H1 (cell line): ENCODE data around the gene CNTN3. TPM values are rescaled to one million over a fixed set of nuclear protein-coding genes. Genes with fewer than 3 reads are reported as not detected.

ENCODE experiments used
- CTCF ChIA-PET: fragments of 300-600 bp; sonication (Branson Sonifier 250); formaldehyde crosslinking; loops from one replicate; lab custom pipeline; 2021; ENCODE audit not compliant: partially characterized antibody; lab: Charles Lee
- POLR2A ChIA-PET: fragments of 300-600 bp; sonication (Branson Sonifier 250); formaldehyde crosslinking; loops from one replicate; lab custom pipeline; 2021; ENCODE audit warnings: inconsistent platforms; ENCODE audit not compliant: partially characterized antibody; lab: Charles Lee
- DNase-seq, 2 experiments: peaks; one replicate each; pipeline versions ENCODE4 v3.0.0 to v3.0.0-alpha.2; 2010 to 2022; ENCODE audit warnings: low spot score in 2 of 2, low read depth in 1 of 2, mixed read lengths in 1 of 2
- FAIRE-seq: peaks from 2 replicates; lab custom pipeline; 2011; peaks lifted over from hg19 to GRCh38; lab: Jason Lieb, UNC
- H2AFZ ChIP-seq: 2 replicates; pipeline ENCODE4 v1.8.1; 2012; ENCODE audit warnings: low read length, inconsistent platforms
- H2AK5ac ChIP-seq: 2 replicates; pipeline ENCODE4 v1.6.1; 2013; ENCODE audit warnings: low read depth, low read length
- H2BK120ac ChIP-seq: replicated peaks from 2 replicates; pipeline ENCODE3; 2013; ENCODE audit warnings: low read depth, low read length, inconsistent platforms
- H2BK12ac ChIP-seq: 2 replicates; pipeline ENCODE4 v1.6.1; 2013; ENCODE audit warnings: low read depth, low read length
- H2BK15ac ChIP-seq: 2 replicates; pipeline ENCODE4 v1.6.1; 2013; ENCODE audit warnings: low read length
- H2BK20ac ChIP-seq: 2 replicates; pipeline ENCODE4 v1.6.1; 2013; ENCODE audit warnings: low read length
- H2BK5ac ChIP-seq: 2 replicates; pipeline ENCODE4 v1.6.1; 2013; ENCODE audit warnings: low read depth, low read length
- H3K14ac ChIP-seq: 2 replicates; pipeline ENCODE4 v1.6.1; 2013; ENCODE audit warnings: inconsistent platforms; ENCODE audit not compliant: insufficient read length
- H3K18ac ChIP-seq: 2 replicates; pipeline ENCODE4 v1.6.1; 2013; ENCODE audit warnings: low read length; ENCODE audit errors: extremely low read depth
- H3K23ac ChIP-seq: 2 replicates; pipeline ENCODE4 v1.6.1; 2013; ENCODE audit warnings: inconsistent platforms; ENCODE audit not compliant: insufficient read length
- H3K23me2 ChIP-seq: 2 replicates; pipeline ENCODE4 v1.6.1; 2013; ENCODE audit warnings: low read depth, low read length
- H3K27ac ChIP-seq: 2 replicates; pipeline ENCODE4 v1.6.1; 2011; ENCODE audit warnings: low read depth, low read length, inconsistent platforms
- H3K27me3 ChIP-seq, 4 experiments: replicated peaks in 1 of 4; 1 replicate in 1 of 4; 2 replicates in 3 of 4; pipeline versions ENCODE4 v1.6.1 to v1.8.1; 2011 to 2013; ENCODE audit warnings: low read length in 3 of 4, mild to moderate bottlenecking in 3 of 4, inconsistent platforms in 2 of 4, mixed read lengths in 2 of 4, moderate library complexity in 1 of 4; ENCODE audit not compliant: control insufficient read depth in 3 of 4, insufficient read depth in 3 of 4; ENCODE audit errors: extremely low read depth in 1 of 4
- H3K36me3 ChIP-seq, 4 experiments: 2 replicates each; pipeline versions ENCODE4 v1.6.1 to v1.8.1; 2011 to 2013; ENCODE audit warnings: mild to moderate bottlenecking in 4 of 4, low read length in 3 of 4, moderate library complexity in 2 of 4, control low read depth in 1 of 4, inconsistent platforms in 1 of 4; ENCODE audit not compliant: insufficient read depth in 4 of 4, control insufficient read depth in 2 of 4
- H3K4ac ChIP-seq: replicated peaks from 2 replicates; pipeline ENCODE3; 2013; ENCODE audit warnings: low read length, low read depth, mixed read lengths, inconsistent platforms; ENCODE audit not compliant: insufficient read length
- H3K4me1 ChIP-seq, 4 experiments: replicated peaks in 1 of 4; 1 replicate in 1 of 4; 2 replicates in 3 of 4; pipeline versions ENCODE4 v1.6.1 to v1.8.1; 2011 to 2013; ENCODE audit warnings: low read length in 3 of 4, inconsistent platforms in 2 of 4, mixed read lengths in 1 of 4; ENCODE audit not compliant: insufficient read depth in 4 of 4, control insufficient read depth in 3 of 4
- H3K4me2 ChIP-seq, 2 experiments: 2 replicates each; pipeline versions ENCODE4 v1.6.1 to v1.8.1; 2011 to 2013; ENCODE audit warnings: low read depth in 2 of 2, low read length in 2 of 2, control low read depth in 1 of 2, inconsistent platforms in 1 of 2, mild to moderate bottlenecking in 1 of 2; ENCODE audit not compliant: insufficient read depth in 1 of 2
- H3K4me3 ChIP-seq, 4 experiments: fragments of 200-600, 300-600 bp in 1 of 4; sonication (generic), shearing (Covaris generic), sonication (Bioruptor Twin) in 1 of 4; 2 replicates each; pipeline versions ENCODE4 v1.5.1 to v1.8.1; 2011 to 2016; ENCODE audit warnings: low read length in 4 of 4, low read depth in 3 of 4, control low read depth in 2 of 4, inconsistent platforms in 2 of 4, mild to moderate bottlenecking in 2 of 4, mixed read lengths in 1 of 4, moderate library complexity in 1 of 4; ENCODE audit not compliant: insufficient read depth in 2 of 4; ENCODE audit errors: extremely low read depth in 1 of 4
- H3K56ac ChIP-seq: replicated peaks from 2 replicates; pipeline ENCODE3; 2013; ENCODE audit warnings: low read depth, mild to moderate bottlenecking, mixed read lengths, low read length, inconsistent platforms; ENCODE audit not compliant: insufficient read length
- H3K79me1 ChIP-seq: 2 replicates; pipeline ENCODE4 v1.6.1; 2013; ENCODE audit warnings: low read depth, low read length, control low read depth
- H3K79me2 ChIP-seq, 2 experiments: 2 replicates each; pipeline versions ENCODE4 v1.6.1 to v1.8.1; 2012 to 2013; ENCODE audit warnings: low read length in 2 of 2, mild to moderate bottlenecking in 2 of 2, inconsistent platforms in 1 of 2; ENCODE audit not compliant: insufficient read depth in 2 of 2, control insufficient read depth in 1 of 2
- H3K9ac ChIP-seq, 4 experiments: replicated peaks in 1 of 4; 1 replicate in 1 of 4; 2 replicates in 3 of 4; pipeline versions ENCODE4 v1.6.1 to v1.8.1; 2011 to 2013; ENCODE audit warnings: low read depth in 3 of 4, low read length in 3 of 4, control low read depth in 2 of 4, mild to moderate bottlenecking in 2 of 4, moderate library complexity in 2 of 4, inconsistent platforms in 1 of 4; ENCODE audit errors: extremely low read depth in 1 of 4
- H3K9me3 ChIP-seq, 2 experiments: 2 replicates each; pipeline versions ENCODE4 v1.6.1 to v1.8.1; 2012 to 2013; ENCODE audit warnings: mild to moderate bottlenecking in 2 of 2, moderate library complexity in 2 of 2, control low read depth in 1 of 2, inconsistent platforms in 1 of 2, low read depth in 1 of 2, low read length in 1 of 2, mixed read lengths in 1 of 2; ENCODE audit not compliant: insufficient read depth in 2 of 2
- H4K20me1 ChIP-seq, 2 experiments: replicated peaks in 1 of 2; 2 replicates each; pipeline versions ENCODE3 to v1.8.1; 2011 to 2013; ENCODE audit warnings: inconsistent platforms in 2 of 2, low read length in 2 of 2, mild to moderate bottlenecking in 1 of 2; ENCODE audit not compliant: insufficient read depth in 2 of 2, control insufficient read depth in 1 of 2
- H4K5ac ChIP-seq: 2 replicates; pipeline ENCODE4 v1.6.1; 2013; ENCODE audit warnings: low read length, low read depth, mixed read lengths, inconsistent platforms; ENCODE audit not compliant: insufficient read length
- H4K8ac ChIP-seq: 2 replicates; pipeline ENCODE4 v1.8.0; 2013; ENCODE audit warnings: mild to moderate bottlenecking, moderate library complexity, low read length, inconsistent platforms; ENCODE audit not compliant: insufficient read depth; ENCODE audit errors: extremely low read depth
- H4K91ac ChIP-seq: replicated peaks from 2 replicates; pipeline ENCODE3; 2013; ENCODE audit warnings: low read length, mixed read lengths, inconsistent platforms; ENCODE audit not compliant: insufficient read length
- GABPA ChIP-seq: IDR thresholded peaks from 2 replicates; pipeline ENCODE4 v1.6.1; 2011; ENCODE audit warnings: mild to moderate bottlenecking, low read length, moderate library complexity, borderline replicate concordance; ENCODE audit not compliant: insufficient read depth
- KDM5A ChIP-seq: fragments of 200-600 bp; IDR thresholded peaks from 2 replicates; pipeline ENCODE4 v1.7.1; 2012; ENCODE audit warnings: mild to moderate bottlenecking, low read length, inconsistent platforms, mixed read lengths
- MAFK ChIP-seq: IDR thresholded peaks from 2 replicates; pipeline ENCODE4 v1.6.1; 2012; ENCODE audit warnings: low read depth, mild to moderate bottlenecking, improper control_type of control experiment, low read length
- NRF1 ChIP-seq: IDR thresholded peaks from 2 replicates; pipeline ENCODE4 v1.6.1; 2011; ENCODE audit warnings: mild to moderate bottlenecking, low read depth, low read length, improper control_type of control experiment
- PHF8 ChIP-seq: fragments of 200-600 bp; sonication (generic); conservative IDR thresholded peaks from 2 replicates; pipeline ENCODE4 v1.7.1; 2012; ENCODE audit warnings: low read depth, mild to moderate bottlenecking, inconsistent platforms, low read length, moderate library complexity
- RFX5 ChIP-seq: IDR thresholded peaks from 2 replicates; pipeline ENCODE4 v1.6.1; 2011; ENCODE audit warnings: low read depth, low read length, improper control_type of control experiment, borderline replicate concordance
- SAP30 ChIP-seq: fragments of 300-600 bp; sonication (generic); IDR thresholded peaks from 2 replicates; pipeline ENCODE4 v1.7.1; 2012; ENCODE audit warnings: low read length, moderate library complexity, mild to moderate bottlenecking, inconsistent platforms; ENCODE audit not compliant: insufficient read depth, insufficient replicate concordance
- SP2 ChIP-seq: IDR thresholded peaks from 2 replicates; pipeline ENCODE4 v1.6.1; 2012; ENCODE audit warnings: mild to moderate bottlenecking, low read length, inconsistent platforms
- WGBS, 2 experiments: shearing (Covaris generic) in 1 of 2; methylation state at CpG; one replicate each; pipeline versions ENCODE4 v1.1.6 to v1.1.7; 2013 to 2015; ENCODE audit warnings: low lambda C conversion rate in 2 of 2, mixed read lengths in 2 of 2, inconsistent platforms in 1 of 2, low coverage in 1 of 2, missing lambda C conversion rate in 1 of 2; ENCODE audit not compliant: insufficient replicate concordance in 2 of 2, insufficient coverage in 1 of 2, insufficient read length in 1 of 2; ENCODE audit errors: extremely low coverage in 1 of 2, missing lambda C conversion rate in 1 of 2; 5-methylcytosine and 5-hydroxymethylcytosine counted together
- polyA plus RNA-seq, 7 experiments: library from polyadenylated mRNA; depleted of rRNA in 3 of 7; stranded (reverse) in 5 of 7; unstranded in 2 of 7; fragments of >200 nt in 5 of 7; fragments of 200-250 nt in 2 of 7; gene quantifications; 1 replicate in 5 of 7; 2 replicates in 1 of 7; 4 replicates in 1 of 7; pipeline versions ENCODE4 v1.2.1 to v1.2.3, GENCODE V29; 2011 to 2013; ENCODE audit warnings: missing spikeins in 2 of 7, mixed read lengths in 2 of 7
- total RNA-seq: library from RNA; stranded (reverse); fragmentation: NEBNext Ultra II Directional; extraction: Animal tissue kit (Norgen Biotek cat#: 25700); gene quantifications from 2 replicates; pipeline ENCODE4 v1.2.1, GENCODE V29; 2021
- TF ChIP-seq, protein P1 (sequence below): IDR thresholded peaks from 2 replicates; pipeline ENCODE4 v1.6.1; 2011; ENCODE audit warnings: low read length, improper control_type of control experiment

CNTN3 gene
- total and polyA plus RNA-seq, 2 of the 8 experiments (the other 6 are each of a cell fraction or from before 2014, with no cell fraction given), result 0.11 to 0.13 TPM

DNA sequence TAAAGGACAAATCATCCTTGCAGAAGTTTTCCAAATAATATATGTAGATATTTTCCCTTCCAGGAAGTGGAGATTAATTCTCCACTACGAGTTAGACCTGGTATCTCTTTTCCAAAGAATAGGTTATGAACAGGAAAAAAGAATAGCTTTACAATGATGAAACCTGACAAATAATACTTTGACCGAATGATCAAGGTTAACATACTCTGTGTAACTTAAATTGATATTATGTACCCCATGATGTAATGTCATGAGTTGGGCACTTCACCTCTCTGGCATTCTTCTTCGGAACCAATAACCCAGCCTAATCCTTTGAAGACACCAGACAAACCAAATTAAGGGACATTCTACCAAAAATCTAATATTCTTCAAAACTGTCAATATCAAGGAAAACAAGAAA is 48.7 kb upstream of the CNTN3 start:
- H3K27ac ChIP-seq, result no peak overlapping the region
- H3K9me3 ChIP-seq, result no peaks in the 10 kb centered on the region
- 89% methylated on average over 3 of the region's 3 CpGs; no CpG with 5 or more reads in 1 of the 2 experiments for WGBS, 2 experiments
- no peak overlapping the region for H2BK5ac ChIP-seq
- ChIA-PET POLR2A (no interaction called here), CTCF (interaction anchor here (1.0 to 1.1 kb wide), 2 partner anchors 13 to 22 kb away, joined by 3 to 4 read pairs; no protein-coding TSS in a partner anchor)
- no peak overlapping the region for H3K56ac ChIP-seq
- no peak overlapping the region for H2AK5ac ChIP-seq
- no peak overlapping the region for H2AFZ ChIP-seq
- H2BK120ac ChIP-seq, result no peak overlapping the region
- no peak overlapping the region for H3K23ac ChIP-seq
- no peak overlapping the region for H4K8ac ChIP-seq
- H3K4me3 ChIP-seq, result no peak overlapping the region
- no peaks in the 10 kb centered on the region for H4K20me1 ChIP-seq
- no peak overlapping the region for H4K91ac ChIP-seq
- no peak overlapping the region for H3K9ac ChIP-seq
- no peak overlapping the region for H2BK12ac ChIP-seq
- no peak overlapping the region for H3K18ac ChIP-seq
- no peaks in the 10 kb centered on the region for H3K23me2 ChIP-seq
- H3K36me3 ChIP-seq, result no peaks in the 10 kb centered on the region
- no peak overlapping the region for H2BK15ac ChIP-seq
- no peak overlapping the region for H3K14ac ChIP-seq
- no peak for FAIRE-seq
- no peaks in the 10 kb centered on the region for H3K4me1 ChIP-seq
- TF ChIP-seq NRF1 (no peak), SP2 (no peak), PHF8 (no peak), RFX5 (no peak), KDM5A (no peak), SAP30 (no peak), GABPA (no peak), MAFK (no peak)
- TF ChIP-seq, protein P1, sequence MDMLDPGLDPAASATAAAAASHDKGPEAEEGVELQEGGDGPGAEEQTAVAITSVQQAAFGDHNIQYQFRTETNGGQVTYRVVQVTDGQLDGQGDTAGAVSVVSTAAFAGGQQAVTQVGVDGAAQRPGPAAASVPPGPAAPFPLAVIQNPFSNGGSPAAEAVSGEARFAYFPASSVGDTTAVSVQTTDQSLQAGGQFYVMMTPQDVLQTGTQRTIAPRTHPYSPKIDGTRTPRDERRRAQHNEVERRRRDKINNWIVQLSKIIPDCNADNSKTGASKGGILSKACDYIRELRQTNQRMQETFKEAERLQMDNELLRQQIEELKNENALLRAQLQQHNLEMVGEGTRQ, result no peak
- no peak overlapping the region for H3K4me2 ChIP-seq
- no peak overlapping the region for H4K5ac ChIP-seq
- H3K79me2 ChIP-seq, result no peaks in the 10 kb centered on the region
- H3K4ac ChIP-seq, result no peak overlapping the region
- H3K27me3 ChIP-seq, result no peaks in the 10 kb centered on the region
- no peak overlapping the region for H2BK20ac ChIP-seq
- no peaks in the 10 kb centered on the region for H3K79me1 ChIP-seq
- DNase-seq, result no peak
